Measurements from ENCODE around the gene SMAGP. TPM values are rescaled to one million over a fixed set of nuclear protein-coding genes. Genes with fewer than 3 reads are reported as not detected.

Gene SMAGP
- total and polyA plus RNA-seq, 2 of the 4 experiments (the other 2 are of a cell fraction), result 12.2 to 42.7 TPM

DNA sequence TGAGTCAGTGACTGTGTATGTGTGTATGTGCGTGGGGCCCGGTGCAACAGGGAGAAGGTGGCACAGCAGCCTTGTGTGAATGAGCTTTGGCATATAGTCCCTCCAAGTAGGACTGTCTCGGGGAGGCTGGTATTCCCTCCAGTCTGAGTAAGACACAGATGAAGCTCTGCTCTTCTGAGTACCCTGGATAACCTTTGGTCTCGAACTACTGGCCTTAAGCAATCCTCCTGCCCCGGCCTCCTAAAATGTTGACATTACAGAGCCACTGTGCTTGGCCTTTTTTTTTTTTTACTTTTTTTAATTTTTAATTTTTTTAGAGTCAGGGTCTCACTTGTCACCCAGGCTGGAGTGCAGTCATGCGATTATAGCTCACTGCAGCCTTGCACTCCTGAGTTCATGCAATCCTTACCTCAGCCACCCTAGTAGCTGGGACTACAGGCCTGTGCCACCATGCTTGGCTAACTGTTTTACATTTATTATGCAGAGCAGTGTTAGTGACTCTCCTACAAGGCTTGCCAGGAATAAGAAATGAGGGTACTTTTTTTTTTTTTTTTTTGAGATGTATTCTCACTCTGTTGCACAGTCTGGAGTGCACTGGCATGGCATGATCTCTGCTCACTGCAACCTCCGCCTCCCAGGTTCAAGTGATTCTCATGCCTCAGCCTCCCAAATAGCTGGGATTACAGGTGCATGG lies 41.0 kb downstream of the SMAGP start:
- H2AK5ac ChIP-seq (ENCODE audit: low read depth, low read length), result no peak overlapping the region
- dilution Hi-C loops (cut with HindIII; ENCODE audit: low sequenced_read_pairs, unreplicated experiment) (no loop called here), in situ Hi-C loops (cut with MboI; ENCODE audit: low sequenced_read_pairs) (no loop called here), intact Hi-C loops (cut with micrococcal nuclease) (no loop called here)
- no peak overlapping the region for H3K4me2 ChIP-seq (ENCODE audit: low read depth, low read length)
- H2BK5ac ChIP-seq (ENCODE audit: low read depth, low read length, poor library complexity, severe bottlenecking), result no peak overlapping the region
- no peak overlapping the region for H3K14ac ChIP-seq (replicated peaks; ENCODE audit: low read depth, low read length)
- H4K8ac ChIP-seq (ENCODE audit: low read depth in 2 of 2, low read length in 2 of 2), result no peak overlapping the region
- BruUV-seq (replicated peaks), result no TSS peak
- H3K79me1 ChIP-seq (ENCODE audit: low read depth in 1 of 2, low read length in 2 of 2), result no peaks in the 10 kb centered on the region
- ATAC-seq (ENCODE audit: low read depth) (no peak), DNase-seq (no peak)
- H2BK120ac ChIP-seq (ENCODE audit: low read depth, low read length), result no peak overlapping the region
- ChIA-PET CTCF (no interaction called here), POLR2A (ENCODE audit: unreplicated experiment) (no interaction called here)
- no peak overlapping the region for H3K56ac ChIP-seq (ENCODE audit: extremely low read depth, insufficient read depth, low read length)
- no peak overlapping the region for H3K27ac ChIP-seq (ENCODE audit: insufficient read depth, low read length)
- no peak overlapping the region for H3K23ac ChIP-seq (ENCODE audit: low read depth, low read length)
- no peak overlapping the region for H2AFZ ChIP-seq (replicated peaks; ENCODE audit: low read length, poor library complexity)
- H3K9me3 ChIP-seq (ENCODE audit: control insufficient read depth, insufficient read depth, low read length), result no peaks in the 10 kb centered on the region
- H2BK15ac ChIP-seq (ENCODE audit: low read depth, low read length), result no peak overlapping the region
- no peak overlapping the region for H3K4me3 ChIP-seq (ENCODE audit: insufficient read depth, low read depth, low read length)
- no peak overlapping the region for H3K18ac ChIP-seq (ENCODE audit: low read depth, low read length)
- no peak overlapping the region for H4K91ac ChIP-seq (ENCODE audit: insufficient read depth, low read depth, low read length)
- H2AK9ac ChIP-seq (replicated peaks; ENCODE audit: low read depth, low read length, poor library complexity), result no peak overlapping the region
- peaks cover 3% of the 10 kb centered on the region for H3K9me1 ChIP-seq (ENCODE audit: insufficient read depth, low read length)
- H3K4ac ChIP-seq (ENCODE audit: low read depth, low read length), result no peak overlapping the region
- no peak overlapping the region for H3K9ac ChIP-seq (ENCODE audit: low read depth, low read length)
- H2BK20ac ChIP-seq (ENCODE audit: low read depth, low read length), result no peak overlapping the region
- no peaks in the 10 kb centered on the region for H4K20me1 ChIP-seq (ENCODE audit: insufficient read depth, low read length)
- H3K4me1 ChIP-seq (ENCODE audit: control insufficient read depth, insufficient read depth, low read length), result no peaks in the 10 kb centered on the region
- H3K27me3 ChIP-seq (ENCODE audit: control insufficient read depth, insufficient read depth, low read length), result no peaks in the 10 kb centered on the region
- WGBS, 2 experiments (ENCODE audit: extremely low coverage in 2 of 2, insufficient read length in 1 of 2), result 65% methylated on average over 2 of the region's 7 CpGs; no CpG with 5 or more reads in 1 of the 2 experiments
- H4K5ac ChIP-seq (ENCODE audit: low read depth, low read length), result no peak overlapping the region
- no peaks in the 10 kb centered on the region for H3K36me3 ChIP-seq (ENCODE audit: control insufficient read depth, insufficient read depth, low read length)
- TF ChIP-seq RAD21 (IDR thresholded peaks at IDR 0.05; ENCODE audit: low read length), result no peak
- TF ChIP-seq, protein P1, sequence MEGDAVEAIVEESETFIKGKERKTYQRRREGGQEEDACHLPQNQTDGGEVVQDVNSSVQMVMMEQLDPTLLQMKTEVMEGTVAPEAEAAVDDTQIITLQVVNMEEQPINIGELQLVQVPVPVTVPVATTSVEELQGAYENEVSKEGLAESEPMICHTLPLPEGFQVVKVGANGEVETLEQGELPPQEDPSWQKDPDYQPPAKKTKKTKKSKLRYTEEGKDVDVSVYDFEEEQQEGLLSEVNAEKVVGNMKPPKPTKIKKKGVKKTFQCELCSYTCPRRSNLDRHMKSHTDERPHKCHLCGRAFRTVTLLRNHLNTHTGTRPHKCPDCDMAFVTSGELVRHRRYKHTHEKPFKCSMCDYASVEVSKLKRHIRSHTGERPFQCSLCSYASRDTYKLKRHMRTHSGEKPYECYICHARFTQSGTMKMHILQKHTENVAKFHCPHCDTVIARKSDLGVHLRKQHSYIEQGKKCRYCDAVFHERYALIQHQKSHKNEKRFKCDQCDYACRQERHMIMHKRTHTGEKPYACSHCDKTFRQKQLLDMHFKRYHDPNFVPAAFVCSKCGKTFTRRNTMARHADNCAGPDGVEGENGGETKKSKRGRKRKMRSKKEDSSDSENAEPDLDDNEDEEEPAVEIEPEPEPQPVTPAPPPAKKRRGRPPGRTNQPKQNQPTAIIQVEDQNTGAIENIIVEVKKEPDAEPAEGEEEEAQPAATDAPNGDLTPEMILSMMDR (conservative IDR thresholded peaks at IDR 0.05; ENCODE audit: low read depth, low read length), result no peak
- TF ChIP-seq RFX5 (IDR thresholded peaks at IDR 0.05; ENCODE audit: low read depth, low read length), result no peak

Measured in IMR-90 (cell line).